ENCODE measurements around the gene SDE2.
A peak's percentile ranks its signal among the peaks of the same experiment; 100 is the strongest.
"Not testable (repeated sequence)": the region's sequence is repeated elsewhere in the genome, so short reads cannot be mapped to it uniquely, and the experiment has no call there.

SDE2 gene

DNA sequence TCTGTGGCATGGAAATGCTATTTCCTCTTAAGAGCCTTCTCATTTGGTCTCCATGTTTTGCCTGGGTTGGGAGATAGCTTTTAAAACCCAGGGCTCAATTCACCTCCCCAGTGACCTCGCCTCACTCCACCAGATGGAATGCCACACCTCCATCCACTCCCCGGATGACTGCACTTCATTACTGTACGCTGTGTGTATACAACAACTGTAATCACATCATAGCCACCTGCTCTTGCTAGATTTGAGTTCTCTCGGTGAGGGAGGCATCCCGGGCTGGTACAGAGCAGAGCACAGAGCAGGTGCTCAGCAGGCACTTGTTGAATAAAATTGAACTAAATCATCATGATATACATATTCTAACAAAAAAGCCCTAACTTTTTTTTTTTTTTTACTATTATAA lies 26.0 kb downstream of the SDE2 start:
- peak; percentile 63 for DNase-seq

DNA sequence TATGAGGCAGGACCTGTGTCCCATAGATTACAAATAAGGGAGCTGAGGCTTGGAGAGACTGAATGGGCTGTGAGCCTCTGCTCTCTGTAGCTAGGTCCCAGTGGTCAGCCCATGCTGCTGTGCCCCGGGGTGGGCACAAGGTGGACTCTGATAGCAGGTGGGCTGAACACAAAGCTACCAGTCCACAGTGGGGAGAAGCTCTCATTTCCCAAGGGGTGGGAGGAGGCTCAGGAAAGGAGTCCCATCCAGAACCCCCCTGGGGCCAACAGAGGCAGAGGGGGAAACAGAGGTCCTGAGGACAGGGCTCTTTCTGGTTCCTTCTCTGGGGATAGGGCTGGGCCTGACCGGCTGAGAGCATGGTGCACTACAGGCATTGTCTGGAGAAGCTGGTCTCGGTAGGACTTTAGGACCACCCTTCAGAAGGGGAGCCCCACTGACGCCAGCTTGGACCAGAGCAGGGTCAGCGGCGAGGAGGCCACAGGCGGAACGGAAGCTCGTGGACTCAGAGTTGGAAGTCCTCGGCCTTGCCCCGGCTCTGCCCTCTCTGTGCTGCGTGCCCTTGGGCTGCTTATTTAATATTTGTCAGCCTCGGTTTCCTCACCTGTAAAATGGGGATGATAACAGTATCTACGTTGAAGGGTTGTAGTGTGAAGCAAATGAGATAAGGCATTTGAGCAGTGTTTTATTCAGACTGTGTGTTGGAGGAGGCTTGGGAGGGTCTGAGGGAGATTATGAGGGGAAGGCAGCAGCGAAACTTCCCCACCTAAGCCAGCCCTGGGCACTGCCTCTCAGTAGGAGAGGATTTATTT lies 26.6 kb downstream of the SDE2 start:
- no peak for DNase-seq

DNA sequence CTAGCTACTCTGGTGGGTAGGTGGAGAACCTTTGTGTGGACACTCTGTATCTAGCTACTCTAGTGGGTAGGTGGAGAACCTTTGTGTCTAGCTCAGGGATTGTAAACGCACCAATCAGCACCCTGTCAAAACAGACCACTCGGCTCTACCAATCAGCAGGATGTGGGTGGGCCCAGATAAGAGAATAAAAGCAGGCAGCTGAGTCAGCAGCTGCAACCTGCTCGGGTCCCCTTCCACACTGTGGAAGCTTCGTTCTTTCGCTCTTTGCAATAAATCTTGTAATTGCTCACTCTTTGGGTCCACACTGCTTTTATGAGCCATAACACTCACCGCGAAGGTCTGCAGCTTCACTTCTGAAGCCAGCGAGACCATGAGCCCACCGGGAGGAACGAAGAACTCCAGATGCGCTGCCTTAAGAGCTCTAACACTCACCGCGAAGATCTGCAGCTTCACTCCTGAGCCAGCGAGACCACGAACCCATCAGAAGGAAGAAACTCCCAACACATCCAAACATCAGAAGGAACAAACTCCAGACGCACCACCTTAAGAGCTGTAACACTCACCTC lies 28.5 kb downstream of the SDE2 start:
- not testable (repeated sequence) for DNase-seq

DNA sequence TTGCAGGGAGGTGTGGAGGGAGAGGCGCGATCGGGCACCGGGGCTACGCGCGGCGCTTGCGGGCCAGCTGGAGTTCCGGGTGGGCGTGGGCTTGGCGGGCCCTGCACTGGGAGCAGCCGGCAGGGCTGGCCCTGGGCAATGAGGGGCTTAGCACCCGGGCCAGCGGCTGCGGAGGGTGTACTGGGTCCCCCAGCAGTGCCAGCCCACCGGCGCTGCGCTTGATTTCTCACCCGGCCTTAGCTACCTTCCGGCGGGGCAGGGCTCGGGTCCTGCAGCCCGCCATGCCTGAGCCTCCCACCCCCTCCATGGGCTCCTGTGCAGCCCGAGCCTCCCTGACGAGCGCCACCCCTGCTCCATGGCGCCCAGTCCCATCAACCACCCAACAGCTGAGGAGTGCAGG lies 29.4 kb downstream of the SDE2 start:
- DNase-seq = not testable (repeated sequence)

DNA sequence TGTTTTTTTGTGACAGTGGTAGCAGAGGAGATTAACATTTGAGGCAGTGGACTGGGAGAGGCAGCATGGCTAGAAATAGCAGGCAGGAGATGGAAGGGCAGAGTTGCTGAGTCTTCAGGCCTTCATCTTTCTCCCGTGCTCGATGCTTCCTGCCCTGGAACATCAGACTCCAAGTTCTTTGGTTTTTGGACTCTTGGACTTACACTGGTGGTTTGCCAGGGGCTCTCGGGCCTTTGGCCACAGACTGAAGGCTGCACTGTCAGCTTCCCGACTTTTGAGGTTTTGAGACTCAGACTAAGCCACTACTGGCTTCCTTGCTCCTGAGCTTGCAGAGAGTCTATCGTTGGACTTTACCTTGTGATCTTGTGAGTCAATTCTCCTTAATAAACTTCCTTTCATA lies 33.9 kb downstream of the SDE2 start:
- DNase-seq = no peak

DNA sequence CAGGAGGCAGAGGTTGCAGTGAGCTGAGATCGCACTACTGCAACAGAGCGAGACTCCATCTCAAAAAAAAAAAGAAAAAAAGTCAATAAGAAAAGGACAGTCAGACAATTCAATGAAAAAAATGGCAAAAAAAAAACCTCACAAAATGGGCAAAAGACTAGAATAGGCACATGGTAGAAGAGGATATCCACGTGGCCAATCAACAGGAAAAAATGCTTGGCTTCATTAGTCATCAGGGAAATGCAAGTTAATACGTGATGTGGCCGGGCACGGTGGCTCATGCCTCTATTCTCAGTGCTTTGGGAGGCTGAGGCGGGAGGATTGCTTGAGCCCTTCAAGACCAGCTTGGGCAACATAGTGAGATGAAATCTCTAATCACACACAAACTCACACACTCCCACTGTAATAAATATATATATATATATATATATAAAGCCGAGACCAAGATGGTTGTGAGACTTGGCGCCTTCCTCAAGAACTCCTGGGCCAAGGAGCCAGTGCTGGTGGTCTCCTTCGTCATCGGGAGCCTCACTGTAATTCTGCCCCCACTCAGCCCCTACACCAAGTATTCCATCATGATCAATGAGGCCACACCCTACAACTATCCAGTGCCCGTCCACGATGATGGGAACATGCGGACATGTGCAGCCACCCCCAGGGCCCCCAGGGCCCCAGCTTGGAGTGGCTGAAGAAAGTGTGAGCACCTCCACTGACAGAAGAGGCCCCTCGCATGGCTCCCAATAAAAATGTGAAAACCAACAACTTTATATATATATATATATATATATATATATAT lies 35.2 kb downstream of the SDE2 start:
- no peak for DNase-seq

DNA sequence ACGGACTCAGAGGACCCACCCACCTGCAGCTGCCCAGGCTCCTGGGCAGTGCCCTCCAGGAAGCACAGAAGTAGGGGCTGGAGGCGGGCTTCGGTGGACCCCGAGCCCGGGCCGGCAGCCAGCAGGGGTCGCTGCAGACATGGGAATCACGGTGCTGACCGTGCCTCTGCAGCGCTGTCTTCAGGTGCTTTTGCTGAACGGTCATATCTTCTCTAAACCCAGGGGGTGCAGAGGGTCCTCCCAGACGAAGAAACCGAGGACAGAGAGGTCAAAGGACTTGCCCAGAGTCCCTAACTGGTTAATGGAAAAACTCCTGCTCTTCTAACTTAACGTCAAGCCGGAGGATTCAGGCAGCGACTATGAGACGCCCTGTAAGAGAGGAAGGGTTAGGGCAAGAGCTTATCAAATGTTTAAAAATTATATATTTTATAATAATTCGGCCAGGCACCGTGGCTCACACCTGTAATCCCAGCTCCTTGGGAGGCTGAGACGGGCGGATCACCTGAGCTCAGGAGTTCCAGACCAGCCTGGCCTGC lies 36.6 kb downstream of the SDE2 start:
- peak; percentile 52 for DNase-seq

DNA sequence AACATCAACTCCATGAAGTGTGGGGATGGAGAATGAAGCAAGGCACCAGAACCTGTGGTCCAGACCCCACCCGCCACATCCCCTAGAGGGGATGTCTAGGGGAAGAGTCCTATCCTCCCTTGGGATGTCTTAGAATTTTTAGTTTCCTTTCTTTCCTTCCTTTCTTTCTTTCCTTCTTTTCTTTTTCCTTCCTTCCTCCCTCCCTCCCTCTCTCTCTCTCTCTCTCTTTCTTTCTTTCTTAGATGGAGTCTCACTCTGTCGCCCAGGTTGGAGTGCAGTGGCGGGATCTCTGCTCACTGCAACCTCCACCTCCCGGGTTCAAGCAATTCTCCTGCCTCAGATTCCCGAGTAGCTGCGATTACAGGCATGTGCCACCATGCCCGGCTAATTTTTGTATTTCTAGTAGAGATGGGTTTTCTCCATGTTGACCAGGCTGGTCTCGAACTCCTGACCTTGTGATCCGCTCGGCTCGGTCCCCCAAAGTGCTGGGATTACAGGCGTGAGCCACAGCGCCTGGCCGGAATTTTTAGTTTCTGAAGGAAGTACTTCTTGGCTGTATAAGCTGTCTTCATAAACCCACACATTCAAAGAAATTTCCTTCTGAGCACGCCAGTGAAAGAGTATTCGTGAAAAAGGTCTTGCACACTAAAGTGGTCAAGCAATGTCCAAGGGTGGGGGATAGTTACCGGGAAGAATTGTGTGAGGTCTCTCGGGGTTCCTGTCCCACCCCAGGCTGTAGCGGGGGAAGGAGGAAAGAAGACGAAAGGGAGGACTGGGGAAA lies 37.3 kb downstream of the SDE2 start:
- DNase-seq = no peak

DNA sequence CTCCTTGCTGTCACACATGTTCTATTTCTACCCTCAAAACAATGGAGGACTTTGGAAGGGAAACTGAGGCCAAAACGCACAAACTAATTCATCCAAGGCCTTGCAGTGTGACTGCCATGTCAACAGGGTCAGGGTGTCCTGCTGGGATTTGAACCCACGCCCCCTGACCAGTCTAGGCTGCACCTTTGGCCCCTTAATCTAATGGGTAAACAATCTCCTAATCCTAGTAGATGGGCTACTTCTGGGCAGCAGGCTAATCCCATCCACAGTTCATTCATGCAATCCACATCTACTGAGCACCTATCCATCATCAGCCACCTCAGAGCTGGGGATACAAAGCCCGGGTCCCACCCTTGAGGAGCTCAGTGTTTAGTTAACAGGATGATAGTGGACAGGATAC lies 41.1 kb downstream of the SDE2 start:
- DNase-seq = no peak

DNA sequence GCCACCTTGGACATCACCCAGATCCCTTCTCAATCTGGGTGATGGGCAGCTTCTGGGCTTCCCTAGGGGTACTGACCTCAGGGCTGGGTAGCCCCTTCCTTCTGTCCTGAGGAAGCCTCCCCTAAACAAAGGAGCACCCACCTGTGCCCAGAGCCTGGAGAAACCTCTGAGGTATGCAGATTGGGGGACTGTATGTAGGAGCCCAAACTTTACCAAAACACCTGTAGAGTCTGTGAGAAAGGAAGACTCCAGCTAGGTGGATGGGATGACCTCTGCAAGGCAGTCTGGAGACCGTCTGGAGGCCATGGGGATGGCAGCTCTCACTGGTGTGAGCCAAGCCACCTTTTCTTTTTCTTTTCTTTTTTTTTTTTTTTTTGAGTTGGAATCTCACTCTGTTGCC lies 44.4 kb downstream of the SDE2 start:
- no peak for DNase-seq

DNA sequence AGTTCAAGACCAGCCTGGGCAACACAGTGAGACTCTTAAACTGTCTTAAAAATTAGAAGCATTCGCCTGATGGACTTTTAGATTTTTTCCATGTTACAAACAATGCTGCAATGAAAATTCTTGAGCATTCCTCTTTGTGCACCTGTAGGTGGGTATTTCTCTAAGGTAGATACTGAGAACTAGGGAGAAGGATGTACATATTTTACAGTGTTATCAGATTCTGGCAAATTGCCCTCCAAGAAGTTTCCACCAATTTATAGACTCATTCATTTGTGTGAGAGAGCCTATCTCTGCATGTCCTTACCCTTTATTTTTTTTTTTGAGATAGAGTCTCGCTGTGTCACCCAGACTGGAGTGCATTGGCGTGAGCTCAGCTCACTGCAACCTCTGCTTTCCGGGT lies 45.8 kb downstream of the SDE2 start:
- no peak for DNase-seq

DNA sequence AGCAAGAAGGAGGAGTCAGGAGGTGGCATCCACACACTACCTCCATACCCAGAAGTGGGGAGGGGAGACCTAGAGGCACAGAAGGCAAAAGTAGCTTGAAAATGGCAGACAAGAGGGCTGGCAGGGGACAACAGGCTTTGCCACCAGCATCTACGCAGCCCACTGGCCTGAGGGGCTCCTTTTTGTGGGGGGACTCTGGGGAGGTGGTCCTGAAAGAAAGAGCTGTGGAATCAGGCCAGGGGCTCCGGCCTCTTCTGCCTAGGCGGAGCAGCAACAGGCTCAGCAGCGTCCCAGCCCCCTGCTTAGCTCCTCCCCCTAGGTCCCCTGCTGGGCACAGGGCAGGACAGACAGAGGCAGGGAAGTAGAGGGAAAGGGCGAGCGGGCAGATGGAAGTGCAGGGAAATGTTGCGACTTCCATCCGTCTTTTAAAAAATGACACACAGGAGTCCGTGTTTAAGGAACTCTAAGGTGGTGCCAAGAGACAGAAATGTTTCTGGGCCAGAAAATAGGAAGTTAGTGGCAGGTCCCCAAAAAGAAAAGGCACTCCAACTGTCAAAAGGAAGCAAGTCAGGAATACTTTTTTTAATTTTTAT lies 48.1 kb downstream of the SDE2 start:
- no peak for DNase-seq

DNA sequence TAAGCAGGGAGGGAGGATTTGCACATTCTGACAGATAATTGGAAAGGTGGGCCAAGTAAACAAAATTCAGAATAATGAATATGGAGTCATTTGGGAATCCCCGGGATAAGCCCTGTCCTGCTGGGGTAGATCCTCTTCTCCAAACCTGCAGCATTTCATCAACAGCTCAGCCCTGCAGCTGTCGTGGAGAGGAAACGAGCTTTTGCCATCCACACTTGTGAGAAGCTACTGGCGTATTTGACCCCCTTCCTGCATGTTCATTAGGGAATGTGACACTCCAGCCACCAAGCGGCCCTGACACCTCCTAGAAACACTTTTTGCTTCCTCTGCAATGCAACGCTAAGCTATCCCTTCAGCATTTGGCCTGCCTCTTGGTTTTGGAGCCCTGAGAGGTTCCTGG lies 50.1 kb downstream of the SDE2 start:
- no peak for DNase-seq

DNA sequence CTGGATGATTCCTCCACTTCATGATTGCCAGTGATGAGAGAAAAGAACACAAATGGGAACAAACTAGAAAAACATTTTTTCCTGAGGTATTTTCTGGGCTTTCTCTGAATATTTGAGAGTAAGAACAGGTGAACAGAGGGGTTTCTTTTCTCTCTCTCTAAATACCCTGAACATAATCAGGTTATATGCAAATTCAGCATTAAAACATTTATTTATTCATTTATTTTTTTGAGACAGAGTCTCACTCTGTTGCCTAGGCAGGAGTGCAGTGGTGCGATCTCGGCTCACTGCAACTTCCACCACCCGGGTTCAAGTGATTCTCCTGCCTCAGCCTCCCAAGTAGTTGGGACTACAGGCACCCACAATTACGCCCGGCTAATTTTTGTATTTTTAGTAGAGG lies 52.3 kb downstream of the SDE2 start:
- no peak for DNase-seq

DNA sequence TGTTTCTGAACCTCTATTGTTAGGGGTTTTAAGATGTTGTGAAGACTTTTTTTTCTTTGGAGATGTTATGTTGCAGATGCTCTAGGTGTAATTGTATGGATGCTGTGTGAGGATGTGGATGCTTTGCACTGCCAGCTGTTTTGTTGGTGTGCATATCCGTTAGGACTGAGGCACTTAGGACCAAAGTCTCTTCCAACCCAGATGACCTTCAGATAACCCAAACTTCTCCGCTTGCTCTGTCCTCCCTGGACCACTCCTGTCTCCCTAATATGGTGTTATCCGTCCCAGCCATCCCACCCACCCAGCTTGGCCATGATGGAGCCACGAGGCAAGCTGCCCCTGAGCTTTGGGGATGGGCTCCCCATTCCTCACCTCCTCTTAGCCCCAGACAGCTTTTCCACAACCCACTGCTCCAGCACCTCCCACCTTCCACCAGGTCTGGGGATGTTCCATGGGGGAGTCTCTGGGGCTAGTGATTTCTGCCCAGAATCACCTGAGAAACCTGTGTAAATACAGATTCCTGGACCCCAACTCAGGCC lies 53.0 kb downstream of the SDE2 start:
- DNase-seq = no peak

DNA sequence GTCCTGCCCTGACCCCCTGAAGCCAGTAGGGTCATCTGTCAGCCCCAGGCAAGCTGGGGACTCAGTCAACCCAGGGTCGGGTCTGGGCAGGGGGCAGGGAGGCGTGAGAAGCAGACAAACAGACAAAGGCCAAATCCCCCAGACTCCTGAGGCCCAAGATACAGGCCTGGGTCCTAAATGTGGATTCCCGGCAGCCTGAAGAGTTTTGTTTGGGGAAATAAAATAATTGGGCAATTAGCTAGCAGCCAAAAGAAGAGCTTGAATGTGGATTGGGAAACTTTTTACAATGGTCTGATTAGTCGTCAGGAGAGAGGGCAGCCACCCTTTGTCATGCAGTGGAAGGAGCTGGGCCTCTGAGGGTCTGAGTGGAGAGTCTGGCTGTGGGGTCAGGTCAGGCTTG lies 53.6 kb downstream of the SDE2 start:
- DNase-seq = no peak

DNA sequence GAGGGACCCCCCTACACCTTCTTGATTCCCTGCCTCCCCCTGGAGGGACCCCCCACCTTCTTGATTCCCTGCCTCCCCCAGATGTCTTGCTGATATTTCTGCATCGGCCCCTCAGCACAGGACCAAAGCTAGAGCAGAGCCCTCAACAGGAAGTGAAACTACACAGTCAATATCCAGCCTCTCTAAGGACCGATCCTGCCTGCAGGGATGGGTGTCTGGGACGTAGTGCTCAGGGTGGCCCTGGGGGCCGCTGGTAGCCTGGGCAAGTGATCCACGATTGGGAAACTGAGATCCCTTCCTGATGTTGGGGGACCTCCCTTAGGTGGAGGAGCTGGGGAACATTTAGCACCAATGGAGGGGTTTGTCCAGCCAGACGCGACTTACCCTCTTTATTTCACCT lies 54.2 kb downstream of the SDE2 start:
- no peak for DNase-seq

DNA sequence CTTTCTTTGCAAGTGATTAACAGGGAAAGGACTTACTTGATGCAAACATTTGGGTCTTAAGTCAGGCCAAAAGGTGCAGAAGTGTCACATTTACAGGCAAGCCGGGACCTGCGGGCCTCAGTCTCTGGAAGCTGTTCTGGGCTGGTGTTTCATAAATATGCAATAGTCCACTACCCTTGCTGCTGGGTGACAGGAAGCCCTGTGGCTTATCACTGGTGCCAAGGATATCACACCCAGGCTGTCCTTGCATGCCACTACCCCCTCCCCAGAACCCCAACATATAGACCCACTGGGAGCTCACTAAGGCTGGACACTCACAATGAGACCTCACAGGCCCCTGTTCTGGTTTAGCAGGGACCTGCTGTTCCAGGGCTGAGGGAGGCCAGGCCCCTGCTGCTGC lies 54.8 kb downstream of the SDE2 start:
- no peak for DNase-seq

DNA sequence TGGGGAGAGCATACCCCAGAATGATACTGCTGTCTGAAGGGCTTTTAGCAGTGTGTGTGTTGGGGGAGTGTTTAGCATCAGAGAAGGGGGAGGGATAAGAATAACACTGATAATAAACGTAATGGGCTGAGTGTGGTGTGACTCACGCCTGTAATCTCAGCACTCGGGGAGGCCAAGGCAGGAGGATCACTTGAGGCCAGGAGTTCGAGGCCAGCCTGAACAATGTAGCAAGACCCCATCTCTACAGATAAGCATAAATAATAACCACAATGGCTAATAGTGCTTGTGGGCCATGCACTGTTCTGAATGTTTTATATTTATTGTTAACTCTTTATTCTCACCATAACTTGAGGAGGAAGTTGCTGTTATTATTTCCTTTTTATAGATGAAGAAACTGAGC lies 55.6 kb downstream of the SDE2 start:
- no peak for DNase-seq

DNA sequence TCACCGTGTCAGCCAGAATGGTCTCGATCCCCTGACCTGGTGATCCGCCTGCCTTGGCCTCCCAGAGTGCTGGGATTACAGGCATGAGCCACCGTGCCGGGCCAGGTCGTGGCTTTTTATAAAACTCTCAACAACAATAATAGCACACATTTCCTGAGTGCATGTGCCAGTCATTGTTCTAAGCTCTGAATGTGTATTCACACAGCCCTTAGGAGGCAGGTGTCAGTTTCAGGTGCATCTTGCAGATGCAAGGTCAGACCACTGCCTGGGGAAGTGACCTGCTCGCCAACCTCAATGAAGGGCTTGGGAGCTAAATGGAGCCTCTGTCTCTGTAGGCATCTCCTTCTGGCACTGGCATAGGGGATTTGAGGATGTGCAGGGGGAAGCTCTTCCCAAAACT lies 56.6 kb downstream of the SDE2 start:
- DNase-seq = no peak

DNA sequence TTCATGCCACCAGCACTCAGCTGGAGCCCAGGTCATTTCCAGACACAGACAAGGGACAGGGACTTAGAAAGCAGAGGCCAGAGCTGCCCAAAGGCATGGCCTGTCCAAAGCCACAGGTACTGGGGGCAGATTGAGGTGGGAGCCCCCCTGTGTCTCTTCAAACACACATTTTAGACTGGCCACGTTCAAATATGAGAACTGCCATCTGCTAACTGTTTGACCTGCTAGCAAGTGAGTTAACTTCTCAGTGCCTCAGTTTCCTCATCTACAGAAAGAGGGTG lies 57.3 kb downstream of the SDE2 start:
- no peak for DNase-seq

DNA sequence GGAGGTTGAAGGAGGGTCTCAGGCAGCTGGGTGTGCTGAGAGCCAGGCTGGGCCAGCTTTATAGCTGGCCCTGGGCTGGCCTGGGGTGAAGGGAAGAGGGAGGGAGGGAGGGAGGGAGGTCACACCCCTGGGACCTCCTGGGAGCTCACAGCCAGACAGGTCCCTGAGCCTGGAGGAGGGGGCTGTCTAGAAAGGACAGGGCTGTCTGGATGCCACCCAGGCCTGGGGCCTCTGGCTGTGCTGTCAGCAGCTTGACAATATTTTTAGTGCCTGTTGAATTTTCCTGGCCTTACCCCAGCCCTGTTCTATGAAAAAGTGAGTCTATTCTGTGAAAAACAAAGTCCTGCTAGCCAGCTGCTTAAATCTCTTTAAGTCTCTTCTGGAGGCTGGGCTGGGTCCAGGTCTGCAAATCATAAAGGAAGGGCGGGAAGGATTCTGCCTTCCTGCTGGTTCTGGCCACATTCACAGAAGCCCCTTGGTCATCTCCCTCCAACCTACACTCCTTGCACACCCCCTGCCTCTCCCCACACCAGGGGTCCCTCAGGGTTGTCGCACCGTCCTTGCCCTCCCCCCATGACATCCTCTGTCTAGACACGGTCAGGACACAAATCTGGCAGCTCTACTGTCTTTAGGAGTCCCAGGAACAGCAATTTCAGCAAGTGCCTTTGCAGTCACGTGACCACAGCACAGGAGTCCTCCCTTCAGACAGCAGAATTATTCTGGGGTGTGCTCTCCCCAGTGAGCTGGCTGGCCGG lies 57.8 kb downstream of the SDE2 start, which contains the start of gene LEFTY2:
Gene LEFTY2, minus strand, starts transcription at position 34 of the 755 bp plus-strand sequence. CDS start 80 bp downstream, outside the sequence.
- no peak for DNase-seq

All from NCI-H2227 treated with DMSO at 0.1 percent for 48 hours (cell line).